GM21367 (cell line): ENCODE results near the gene C11orf91.
"Not testable (repeated sequence)": the region's sequence is repeated elsewhere in the genome, so short reads cannot be mapped to it uniquely, and the experiment has no call there.

ENCODE experiments used
- ATAC-seq: cut with Tn5 transposase; IDR thresholded peaks from one replicate; pipeline ENCODE4 v1.9.1; 2021; ENCODE audit not compliant: unreplicated experiment

The C11orf91 gene

DNA sequence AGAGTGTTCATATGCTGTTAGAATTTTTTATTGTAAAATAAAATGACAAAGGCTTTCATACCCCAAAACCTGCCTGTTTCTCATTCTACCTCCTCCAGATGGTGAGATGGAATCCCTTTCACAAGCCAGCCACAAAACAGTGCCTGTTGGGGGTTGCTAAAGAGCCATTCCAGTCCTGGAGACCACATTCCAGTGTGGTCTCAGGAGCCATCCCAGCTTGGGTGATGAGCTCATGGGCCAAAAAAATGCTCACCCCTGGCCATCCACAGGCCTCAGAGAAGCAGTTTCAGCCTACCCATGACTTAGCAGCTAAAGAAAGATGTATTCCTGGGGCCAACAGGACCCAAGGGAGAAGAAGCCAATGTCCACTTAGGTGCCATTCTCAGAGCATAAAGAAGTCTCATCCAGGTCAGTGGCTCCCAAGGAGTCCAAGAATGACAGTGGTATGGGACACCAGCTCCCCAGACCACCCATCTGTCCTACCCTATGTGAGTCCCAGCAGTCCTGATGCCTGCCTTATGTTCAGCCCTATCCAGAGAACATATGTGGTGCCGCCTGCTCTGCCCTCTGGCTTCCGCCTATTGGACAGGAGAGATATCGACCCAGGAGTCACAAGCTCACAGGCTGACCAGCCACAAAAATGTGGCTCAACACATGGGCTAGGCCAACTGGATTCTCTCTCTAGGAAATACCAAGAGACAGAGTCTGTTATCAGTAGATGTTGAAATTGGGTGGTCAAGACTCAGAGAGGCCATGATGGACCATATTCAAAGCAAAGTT lies 26.4 kb downstream of the C11orf91 start:
- ATAC-seq = no peak

DNA sequence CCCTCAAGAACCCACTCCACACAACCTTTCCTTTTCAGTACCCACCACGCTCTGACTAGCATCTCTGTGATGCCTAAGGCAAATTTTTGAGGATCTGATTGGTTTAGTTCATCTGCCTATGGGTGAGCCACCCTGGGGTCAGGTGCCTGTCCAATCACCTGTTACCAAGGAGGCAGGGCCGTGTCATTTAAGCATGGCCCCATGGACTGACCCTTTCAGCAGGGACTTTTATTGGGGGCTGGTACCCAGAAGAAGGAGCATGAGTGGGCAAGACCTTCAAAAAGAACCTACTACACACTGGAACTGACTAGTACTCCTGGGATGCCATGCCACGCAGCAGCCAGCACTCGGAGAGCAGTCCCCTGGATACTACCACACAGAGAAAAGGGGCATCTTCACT lies 28.4 kb downstream of the C11orf91 start:
- ATAC-seq = no peak

DNA sequence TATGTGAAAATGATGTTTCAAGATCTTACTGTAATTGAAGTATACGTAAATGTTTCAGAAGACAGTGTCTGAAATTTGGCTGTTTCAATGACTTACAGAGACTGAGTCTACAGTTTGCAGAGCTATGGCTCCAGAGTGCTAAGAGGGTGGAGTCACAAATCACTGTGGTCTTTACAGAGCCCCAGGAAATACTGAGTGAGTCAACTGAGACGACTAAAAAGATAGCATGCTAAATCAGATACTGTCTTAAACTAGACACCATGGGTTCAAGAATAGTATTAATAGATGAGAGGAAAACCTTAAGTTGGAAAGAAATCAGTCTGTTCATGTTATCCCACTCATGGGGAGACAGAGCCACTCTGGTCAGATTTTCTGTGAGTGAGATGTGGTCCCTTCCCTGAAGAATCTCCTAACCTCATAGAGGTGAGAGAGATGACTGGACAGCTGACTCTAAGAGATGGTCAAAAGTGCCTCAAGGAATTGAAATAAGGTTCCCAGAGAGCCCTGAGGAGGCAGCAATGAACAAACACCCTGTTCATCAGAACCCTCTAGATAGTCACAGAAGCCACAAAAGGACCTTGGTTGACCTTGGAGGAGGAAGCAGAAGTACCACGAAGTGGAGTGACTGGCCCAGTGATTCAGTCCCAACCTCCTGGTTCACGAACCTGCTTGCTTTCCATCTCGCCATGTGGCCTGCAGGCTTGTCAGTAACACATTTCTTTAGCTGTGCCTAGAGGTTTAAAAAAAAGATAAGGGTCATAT lies 30.2 kb downstream of the C11orf91 start:
- ATAC-seq = no peak

DNA sequence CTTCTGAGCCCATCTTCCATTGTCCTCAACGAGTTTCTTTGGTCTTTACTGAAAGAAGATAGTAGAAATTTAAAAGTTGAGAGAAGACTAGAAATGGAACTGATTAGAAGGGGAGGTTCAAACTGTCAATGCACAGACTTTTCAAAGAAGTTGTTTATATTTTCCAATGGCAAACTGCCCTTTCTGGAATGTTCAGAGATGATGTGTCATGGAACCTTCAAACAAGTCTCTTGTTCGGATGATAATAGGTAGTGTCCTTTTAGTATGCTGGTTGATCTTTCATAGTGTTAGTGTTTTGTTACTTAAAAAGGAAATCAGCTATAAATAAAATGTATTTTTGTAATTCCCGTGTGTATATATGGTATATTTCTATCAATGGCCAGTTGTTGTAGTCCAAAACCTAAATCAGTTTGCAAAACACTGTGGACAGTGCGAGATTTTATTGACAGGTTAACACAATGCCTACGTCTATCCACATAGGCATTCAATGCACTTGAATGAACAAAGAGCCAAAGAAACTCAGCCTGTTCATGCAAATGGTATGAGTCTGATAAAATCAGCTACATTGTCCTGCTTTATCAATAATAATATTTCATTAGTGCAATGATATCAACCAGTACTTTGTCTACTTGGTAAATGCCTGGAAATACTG lies 30.9 kb downstream of the C11orf91 start:
- ATAC-seq = no peak

DNA sequence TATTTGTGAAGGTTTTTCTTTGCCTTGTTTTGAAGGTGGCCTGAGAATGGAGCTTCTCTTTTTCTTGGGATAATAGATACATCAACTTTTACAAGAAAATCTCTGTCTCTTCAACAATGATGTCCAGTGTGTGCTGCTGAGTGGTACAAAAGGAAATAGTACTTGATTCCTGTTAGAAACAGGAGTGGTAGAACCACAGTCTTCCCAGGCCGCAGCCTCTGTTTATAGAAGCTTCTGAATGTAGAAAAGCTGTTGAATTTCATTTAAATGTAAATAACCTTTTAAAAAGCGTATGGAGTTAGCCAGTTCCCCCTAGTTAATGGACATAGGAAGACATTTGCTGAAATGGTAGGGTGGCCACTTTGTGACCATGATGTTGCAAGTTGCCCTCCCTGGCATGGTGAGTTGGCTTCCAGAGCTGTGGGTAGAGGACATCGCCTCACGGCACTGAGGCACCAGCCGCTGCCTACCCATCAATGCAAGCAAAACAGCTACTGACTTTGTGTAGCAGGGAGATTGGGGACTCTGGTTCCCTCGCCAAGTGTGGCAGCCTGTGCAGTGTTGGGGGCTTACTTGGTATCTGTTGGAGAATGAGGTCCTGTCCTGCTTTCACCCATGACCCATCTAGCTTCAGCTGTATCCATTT lies 31.6 kb downstream of the C11orf91 start:
- no peak for ATAC-seq

DNA sequence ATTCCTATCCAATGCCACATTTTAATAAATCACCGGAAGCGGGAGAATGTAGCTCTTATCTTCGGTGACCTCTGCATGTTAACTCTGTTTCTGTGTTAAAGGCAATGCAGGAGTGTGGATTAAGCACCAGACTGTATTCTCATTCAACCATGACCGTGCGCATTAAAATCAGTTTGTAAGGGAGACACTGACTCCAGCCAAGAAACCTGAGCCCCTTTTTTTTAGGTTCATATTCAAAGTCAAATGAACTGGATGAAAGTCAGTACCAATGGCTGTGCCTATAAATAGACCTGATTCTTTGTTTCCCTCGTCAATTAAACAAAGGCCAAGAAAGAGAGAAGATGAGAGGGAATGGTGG lies 32.2 kb downstream of the C11orf91 start:
- ATAC-seq = no peak

DNA sequence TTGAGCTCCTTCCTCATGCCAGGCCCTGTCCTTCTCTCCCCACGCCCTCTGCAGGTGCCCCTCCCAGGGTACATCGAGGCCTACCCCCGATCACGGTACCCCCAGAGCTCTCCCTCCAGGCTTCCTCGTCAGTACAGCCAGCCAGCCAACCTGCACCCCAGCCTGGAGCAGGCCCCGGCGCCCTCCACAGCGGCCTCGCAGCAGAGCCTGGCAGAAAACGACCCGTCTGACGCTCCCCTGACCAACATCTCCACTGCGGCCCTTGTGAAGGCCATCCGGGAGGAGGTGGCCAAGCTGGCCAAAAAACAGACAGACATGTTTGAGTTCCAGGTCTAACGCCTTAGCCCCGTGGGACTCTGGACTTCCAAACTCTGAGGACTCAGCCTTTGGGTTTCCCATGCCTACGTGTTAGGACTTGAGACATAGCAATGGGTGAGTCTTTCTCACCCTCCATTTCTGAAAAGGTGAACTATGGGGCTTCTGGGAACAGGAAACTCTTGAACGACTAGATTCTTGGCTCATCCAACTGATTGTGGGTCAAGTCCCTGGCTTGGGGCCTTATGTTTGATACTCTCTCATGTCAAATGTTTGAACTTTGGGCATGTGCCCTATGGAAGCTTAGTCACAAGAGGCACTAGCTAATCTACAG lies 32.7 kb downstream of the C11orf91 start:
- ATAC-seq = no peak

DNA sequence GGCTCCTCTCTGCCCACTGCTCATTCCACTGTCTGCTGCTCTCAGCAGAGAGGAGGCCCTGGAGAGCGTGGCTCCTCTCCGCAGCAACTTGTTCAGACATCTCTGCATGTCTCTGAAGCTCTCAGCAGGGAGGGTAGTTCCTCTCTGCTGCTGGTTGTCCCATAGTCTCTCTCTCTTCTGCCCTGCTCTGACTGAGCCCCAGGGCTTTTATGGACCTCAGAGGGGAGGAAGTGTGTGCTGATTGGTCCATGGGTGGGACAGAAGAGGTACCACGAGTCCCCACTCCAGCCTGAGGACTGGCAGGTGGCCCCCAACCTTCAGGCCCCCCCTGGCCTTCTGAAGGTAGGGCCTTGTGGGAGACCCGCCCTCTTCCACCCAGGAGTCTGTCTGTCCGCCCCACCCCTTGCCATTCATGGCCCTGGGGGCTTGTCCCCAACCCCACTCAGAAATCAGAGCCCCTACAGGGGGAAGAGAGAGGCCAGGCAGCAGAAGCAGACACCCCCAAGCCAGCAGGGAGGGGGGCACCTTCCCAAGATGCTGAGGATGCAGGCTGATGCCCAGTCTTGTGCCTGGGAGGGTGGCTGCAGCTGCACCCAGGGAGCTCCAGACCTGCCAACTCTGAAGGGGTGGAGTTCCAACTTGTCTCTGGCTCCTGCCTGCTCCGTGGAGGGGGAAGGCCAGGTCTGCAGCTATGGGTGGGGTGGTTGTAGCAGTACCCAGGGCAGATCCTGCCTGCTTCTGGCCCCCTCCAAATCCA lies 35.1 kb downstream of the C11orf91 start:
- no peak for ATAC-seq

DNA sequence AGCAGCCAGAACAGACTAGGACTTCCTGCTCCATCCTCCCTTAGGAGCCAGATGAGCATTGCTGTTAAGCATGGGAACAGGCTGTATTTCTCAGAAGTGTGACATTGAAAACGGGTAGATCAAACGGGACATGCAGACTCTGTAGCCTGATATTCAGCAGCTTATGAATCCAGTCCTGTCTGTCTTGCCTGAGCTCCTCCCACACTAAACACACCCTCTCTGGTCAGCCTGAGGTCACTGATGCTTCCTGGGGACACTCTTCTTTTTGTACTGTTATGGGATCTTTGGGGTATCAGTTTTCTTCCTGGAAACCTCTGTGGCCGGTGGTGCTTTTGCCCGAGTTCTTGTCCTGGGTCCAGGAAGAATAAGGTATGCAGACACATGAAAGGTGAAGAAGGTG lies 35.8 kb downstream of the C11orf91 start:
- ATAC-seq = no peak

DNA sequence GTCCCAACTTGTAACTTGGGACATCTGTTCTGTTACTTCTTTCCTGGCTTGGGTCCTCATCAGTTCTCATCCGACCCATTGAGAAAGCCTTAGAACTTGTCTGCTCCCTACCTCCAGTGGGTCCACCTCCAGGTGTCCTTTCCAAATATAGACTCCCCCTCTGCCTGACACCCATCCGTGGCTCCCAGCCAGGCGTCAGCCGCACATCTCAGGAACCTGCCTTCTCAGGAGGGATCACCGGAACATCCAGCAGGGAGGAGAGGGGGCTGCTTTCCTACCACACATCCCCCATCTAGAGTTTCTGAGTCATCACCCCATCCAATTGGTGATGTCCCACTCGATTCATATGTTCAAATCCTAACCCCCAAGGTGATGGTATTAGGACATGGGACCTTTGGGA lies 36.5 kb downstream of the C11orf91 start:
- ATAC-seq = no peak

DNA sequence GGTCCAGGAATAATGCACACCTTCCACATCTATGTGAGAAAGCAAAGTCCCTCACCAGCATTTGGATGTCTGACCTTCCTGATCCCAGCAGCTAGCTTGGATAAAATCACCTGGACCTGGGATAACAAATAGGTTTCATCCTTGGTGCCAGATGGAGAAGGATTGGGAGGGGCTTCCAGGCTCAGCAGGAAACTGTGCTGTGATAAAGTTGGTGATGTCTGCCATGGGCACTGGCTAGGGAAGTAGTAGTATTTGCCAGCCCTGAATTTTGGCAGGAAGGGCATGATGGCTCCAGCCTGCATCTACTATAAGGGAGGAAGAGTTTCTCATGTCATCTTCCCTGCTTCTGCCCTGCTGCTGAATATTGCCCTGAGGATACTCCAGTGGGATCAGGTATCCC lies 37.5 kb downstream of the C11orf91 start:
- no peak for ATAC-seq

DNA sequence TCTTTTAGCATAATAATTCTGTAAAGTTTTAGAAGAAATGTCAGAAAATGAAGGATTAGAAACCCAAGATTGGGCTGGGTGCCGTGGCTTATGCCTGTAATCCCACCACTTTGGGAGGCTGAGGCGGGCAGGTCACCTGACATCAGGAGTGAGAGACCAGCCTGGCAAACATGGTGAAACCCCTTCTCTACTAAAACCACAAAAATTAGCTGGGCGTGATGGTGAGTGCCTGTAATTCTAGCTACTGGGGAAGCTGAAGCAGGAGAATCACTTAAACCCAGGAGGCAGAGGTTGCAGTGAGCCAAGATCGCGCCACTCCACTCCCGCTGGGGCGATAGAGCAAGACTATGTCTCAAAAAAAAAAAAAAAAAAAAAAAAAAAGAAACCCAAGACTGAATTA lies 39.1 kb downstream of the C11orf91 start:
- ATAC-seq = not testable (repeated sequence)

DNA sequence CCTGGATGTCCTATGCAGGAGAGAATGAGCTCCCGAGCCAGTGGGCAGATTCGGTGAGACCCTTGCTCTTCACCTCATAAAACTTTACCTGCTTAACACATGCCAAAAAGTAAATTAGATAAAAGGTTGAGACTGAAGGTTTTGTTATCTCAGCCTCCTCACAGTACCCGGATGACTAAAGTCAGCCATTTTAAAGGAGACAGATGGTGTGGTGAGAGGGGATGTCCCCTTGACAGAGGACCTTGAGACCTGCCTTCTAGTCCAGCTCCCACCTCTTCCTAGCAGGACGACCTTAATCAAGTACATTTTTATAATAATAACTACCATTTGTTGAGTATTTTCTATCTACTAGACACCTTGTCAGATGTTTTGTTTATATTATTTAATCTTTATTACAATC lies 39.7 kb downstream of the C11orf91 start:
- no peak for ATAC-seq

DNA sequence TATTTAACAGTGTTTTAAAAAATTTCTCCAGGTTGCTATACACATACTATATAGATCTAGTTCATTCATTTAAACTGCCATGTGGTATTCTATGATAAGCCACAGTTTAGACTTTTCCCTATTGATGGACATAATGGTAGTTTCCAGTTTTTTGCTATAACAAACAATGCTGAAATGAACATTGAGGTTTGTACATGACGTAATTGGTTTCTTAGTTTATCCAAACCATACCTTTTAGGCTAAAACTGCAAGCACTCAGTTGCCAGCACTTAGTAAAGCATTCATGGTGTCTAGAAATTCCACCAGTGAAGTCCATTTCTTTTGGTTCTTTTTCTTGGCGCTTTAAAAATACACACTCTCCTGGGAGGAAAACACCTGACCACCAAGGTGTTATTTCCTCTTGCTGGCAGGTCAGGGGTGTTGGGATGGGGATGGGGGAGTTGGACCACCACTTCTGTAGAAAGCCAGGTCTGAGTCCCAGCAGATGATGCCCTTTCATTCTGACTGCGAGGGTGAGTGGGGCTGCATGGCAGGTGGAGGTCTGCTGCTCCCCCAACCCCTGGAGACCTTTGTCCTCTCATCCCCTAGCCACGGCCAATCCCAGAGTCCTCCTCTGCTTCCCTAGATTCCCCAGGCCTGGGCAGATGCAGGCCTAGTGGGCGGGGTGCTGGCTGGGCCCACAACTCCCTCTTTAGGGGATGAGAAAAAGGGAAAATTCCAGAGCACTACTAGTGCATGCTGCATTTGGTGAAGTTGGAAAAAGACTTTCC lies 41.1 kb downstream of the C11orf91 start:
- no peak for ATAC-seq

DNA sequence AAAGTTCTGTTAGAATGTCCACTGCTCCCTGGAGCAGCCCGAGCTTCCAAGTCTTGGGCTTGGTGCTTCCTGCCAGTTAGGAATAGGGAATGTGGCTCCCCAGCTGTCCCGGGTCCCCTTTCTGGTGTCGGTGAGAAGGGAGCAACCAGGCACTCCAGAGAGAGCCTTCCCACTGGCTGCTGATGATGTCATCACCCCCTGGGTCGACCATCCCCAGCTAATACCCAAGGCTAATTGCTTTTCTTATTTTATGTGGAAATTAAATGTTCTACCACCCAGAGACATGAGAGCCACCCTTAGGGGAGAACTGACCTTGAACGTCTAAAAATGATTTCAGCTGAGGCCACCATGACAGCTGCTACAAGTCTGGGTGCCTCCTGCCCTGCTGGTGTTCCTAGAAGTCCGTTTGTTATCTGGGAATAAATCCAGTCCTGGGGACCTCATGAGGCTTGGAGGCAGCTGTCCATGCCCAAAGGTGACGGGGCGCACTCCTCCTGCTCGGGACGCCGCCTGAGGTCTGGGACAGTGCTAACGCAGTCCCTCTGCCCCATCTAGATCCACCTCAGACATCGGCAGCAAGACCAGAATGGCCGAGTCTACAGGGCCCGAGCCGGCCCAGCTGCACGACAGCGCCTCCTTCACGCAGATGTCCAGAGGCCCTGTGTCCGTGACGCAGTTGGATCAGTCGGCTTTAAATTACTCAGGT lies 42.3 kb downstream of the C11orf91 start:
- no peak for ATAC-seq

DNA sequence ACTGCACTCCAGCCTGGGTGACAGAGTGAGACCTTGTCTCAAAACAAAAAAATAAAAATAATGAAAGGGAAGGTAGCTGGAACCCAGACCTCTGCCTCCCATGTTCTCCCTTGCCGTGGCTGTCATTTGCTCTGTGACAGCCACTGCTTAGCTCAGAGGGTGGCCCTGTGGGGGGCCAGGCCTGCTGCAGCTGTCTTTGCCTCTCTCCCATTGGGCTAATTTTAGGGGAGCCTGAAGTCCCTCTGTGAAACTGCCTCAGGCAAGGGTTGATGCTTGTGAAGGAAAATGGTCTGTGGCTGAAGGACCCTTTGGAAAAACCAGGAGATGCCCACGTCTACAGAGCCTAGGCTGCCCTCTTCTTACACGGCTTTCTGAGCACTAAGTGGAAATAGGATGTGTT lies 42.9 kb downstream of the C11orf91 start:
- ATAC-seq = no peak

DNA sequence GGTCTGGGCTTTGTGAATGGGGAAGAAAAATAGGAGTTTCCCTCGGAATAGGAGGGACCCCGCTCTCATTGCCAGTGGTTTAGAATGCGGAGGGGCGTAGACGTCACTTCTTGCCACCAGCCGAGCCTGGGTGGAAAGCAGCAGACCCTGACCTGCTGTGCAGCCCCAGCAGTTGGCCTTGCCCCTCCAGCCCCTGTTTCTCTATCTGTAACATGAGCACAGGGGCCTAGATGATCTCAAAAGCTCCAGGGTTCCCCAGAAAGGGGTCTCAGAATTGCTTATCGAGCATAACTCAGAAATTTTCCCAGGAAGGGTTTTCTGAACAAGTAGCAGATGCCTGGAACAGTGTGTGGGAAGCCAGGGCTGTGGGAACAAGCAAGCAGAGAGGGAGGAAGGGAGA lies 43.9 kb downstream of the C11orf91 start:
- no peak for ATAC-seq

DNA sequence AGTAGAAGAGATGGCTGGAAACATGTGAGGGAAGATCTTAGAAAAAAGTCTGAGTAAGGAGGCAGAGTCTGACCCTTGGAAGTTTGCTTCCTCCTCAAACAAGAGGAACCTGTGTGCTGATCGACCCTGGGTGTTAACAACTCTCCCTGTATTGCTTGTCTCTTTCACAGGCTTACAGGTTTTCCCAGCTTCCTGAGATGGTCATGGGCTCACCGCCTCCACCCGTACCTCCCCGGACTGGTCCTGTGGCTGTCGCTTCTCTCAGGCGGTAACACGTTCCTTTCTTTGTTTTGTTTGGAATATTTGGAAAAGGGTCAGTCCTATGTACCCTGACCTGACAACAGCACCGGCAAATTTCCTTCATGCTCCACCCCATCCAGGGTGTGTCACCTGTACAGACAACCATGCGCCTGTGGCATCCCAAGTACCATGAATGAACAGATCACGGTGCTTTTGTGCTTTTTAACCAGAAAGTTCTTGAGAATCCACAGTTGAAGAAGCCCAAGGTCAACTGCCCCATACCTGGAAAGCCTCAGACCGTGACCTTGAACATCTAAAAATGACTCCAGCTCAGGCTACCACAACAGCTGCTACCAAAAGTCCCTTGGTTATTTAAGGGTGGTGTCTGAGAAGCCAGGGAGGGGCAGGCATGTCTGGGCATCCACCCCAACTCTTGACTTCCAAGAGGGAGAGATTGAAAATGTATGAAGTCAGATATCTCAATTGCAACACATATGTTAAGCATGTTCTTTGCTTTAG lies 44.6 kb downstream of the C11orf91 start:
- no peak for ATAC-seq
